Measurements from ENCODE around the gene ZNHIT2. TPM values are rescaled to one million over a fixed set of nuclear protein-coding genes. Genes with fewer than 3 reads are reported as not detected.

ZNHIT2 gene
- total and polyA plus RNA-seq, 2 of the 13 experiments (the other 11 are each of a cell fraction or from before 2014, with no cell fraction given), result 1.1 to 6.5 TPM

- TF ChIP-seq HINFP (CRISPR knock-in tag; IDR thresholded peaks at IDR 0.05; ENCODE audit: low read depth) (0 out of 2 replicates have a peak, but pooled peaks have one; percentile 55), ZNF335 (CRISPR knock-in tag; IDR thresholded peaks at IDR 0.05) (peak; percentile 52; the same call in 1 of the 2 replicates), FOXK2 (IDR thresholded peaks at IDR 0.05) (peak; percentile 55; the same call in 1 of the 2 replicates), ZFP36L2 (CRISPR knock-in tag; IDR thresholded peaks at IDR 0.05) (no peak), HES4 (CRISPR knock-in tag; IDR thresholded peaks at IDR 0.05; ENCODE audit: borderline replicate concordance) (no peak; the same call in 1 of the 2 replicates), ZNF780A (CRISPR knock-in tag; IDR thresholded peaks at IDR 0.05) (no peak), MBNL3 (CRISPR knock-in tag; conservative IDR thresholded peaks at IDR 0.05) (no peak), CAMTA2 (CRISPR knock-in tag; IDR thresholded peaks at IDR 0.05; ENCODE audit: borderline replicate concordance) (peak; percentile 77; the same call in 1 of the 2 replicates), AHR (CRISPR knock-in tag; IDR thresholded peaks at IDR 0.05) (peak; percentile 79; the same call in 1 of the 2 replicates), STAT6 (CRISPR knock-in tag; IDR thresholded peaks at IDR 0.05; ENCODE audit: borderline replicate concordance) (no peak), HNRNPK (IDR thresholded peaks at IDR 0.05; ENCODE audit: low read depth, low read length, poor library complexity, severe bottlenecking) (no peak), ARID3A (IDR thresholded peaks at IDR 0.05; ENCODE audit: low read depth, low read length) (0 out of 2 replicates have a peak, but pooled peaks have one; percentile 37), ZNF574 (CRISPR knock-in tag; IDR thresholded peaks at IDR 0.05) (peak; percentile 96), THAP9 (CRISPR knock-in tag; IDR thresholded peaks at IDR 0.05; ENCODE audit: borderline replicate concordance) (peak; percentile 100)
These were observed 21.3 kb downstream of the ZNHIT2 start, which contains the start of gene VPS51 (continued) for GRCh38 chr11:65095974-65096806.
